ENCODE data around the gene C1orf74. TPM values are rescaled to one million over a fixed set of nuclear protein-coding genes. Genes with fewer than 3 reads are reported as not detected.

Gene C1orf74
- total and polyA plus RNA-seq, 5 experiments from 2014 or later: 0.30 to 1.8 (median 0.88) TPM

GRCh38 chr1:209751627-209752231, 32.6 kb downstream of the C1orf74 start:
- POLR2A ChIA-PET: interaction anchor here (34.0 kb wide), 1 partner anchor 24 kb away, joined by 1192 read pairs; the partner anchor contains the start of gene C1orf74
- peak overlapping the region; percentile 17 to 84 (median 62) for H3K4me3 Mint-ChIP-seq
- H3K27ac Mint-ChIP-seq: peak overlapping the region; percentile 73 to 97 (median 89)
- peak in 2 of 10 donors; percentile 25 to 27 for DNase-seq
- no peaks in the 10 kb centered on the region for H3K27me3 Mint-ChIP-seq
- peaks cover 0 to 4% (median 0%) of the 10 kb centered on the region in 3 donors for H3K36me3 Mint-ChIP-seq
- H3K4me1 Mint-ChIP-seq: peaks cover 39 to 82% (median 74%) of the 10 kb centered on the region in 4 donors
- no peak for ATAC-seq
- H3K9me3 Mint-ChIP-seq: no peaks in the 10 kb centered on the region

GRCh38 chr1:209749670-209750323, 34.6 kb downstream of the C1orf74 start:
- Mint-ChIP-seq H3K9me3 (no peaks in the 10 kb centered on the region), H3K4me1 (peaks cover 22 to 70% (median 57%) of the 10 kb centered on the region in 4 donors), H3K4me3 (peak overlapping the region in 1 of 10 donors; percentile 9), H3K36me3 (no peaks in the 10 kb centered on the region), H3K27me3 (no peaks in the 10 kb centered on the region), H3K27ac (peak overlapping the region in 8 of 10 donors; percentile 4 to 97 (median 58))
- POLR2A ChIA-PET: interaction anchor here (1.6 to 34.0 kb wide), 2 partner anchors 26 to 66 kb away, joined by 4 to 1192 read pairs; partner anchors contain the start of gene C1orf74
- DNase-seq (no peak), ATAC-seq (no peak)

- DNase-seq (no peak), ATAC-seq (no peak)
- H3K4me1 Mint-ChIP-seq: peaks cover 22 to 65% (median 55%) of the 10 kb centered on the region in 4 donors
- no peaks in the 10 kb centered on the region for H3K27me3 Mint-ChIP-seq
- POLR2A ChIA-PET: interaction anchor here (1.6 to 34.0 kb wide), 2 partner anchors 26 to 65 kb away, joined by 4 to 1192 read pairs; partner anchors contain the start of gene C1orf74
- no peaks in the 10 kb centered on the region for H3K36me3 Mint-ChIP-seq
- H3K4me3 Mint-ChIP-seq: no peak overlapping the region
- H3K27ac Mint-ChIP-seq: peak overlapping the region in 7 of 10 donors; percentile 4 to 94 (median 59)
- no peaks in the 10 kb centered on the region for H3K9me3 Mint-ChIP-seq
Measured at GRCh38 chr1:209749205-209749604, 35.2 kb downstream of the C1orf74 start.

GRCh38 chr1:209748620-209749019, 35.7 kb downstream of the C1orf74 start:
- POLR2A ChIA-PET: interaction anchor here (1.4 to 34.0 kb wide), 3 partner anchors 8 to 65 kb away, joined by 4 to 1192 read pairs (median 9); partner anchors contain the start of genes C1orf74 and TRAF3IP3
- Mint-ChIP-seq H3K4me1 (peaks cover 20 to 60% (median 49%) of the 10 kb centered on the region in 4 donors), H3K4me3 (peak overlapping the region in 9 of 10 donors; percentile 22 to 95 (median 92)), H3K36me3 (no peaks in the 10 kb centered on the region), H3K27ac (peak overlapping the region; percentile 56 to 98 (median 94)), H3K9me3 (no peaks in the 10 kb centered on the region), H3K27me3 (no peaks in the 10 kb centered on the region)
- no peak for DNase-seq
- no peak for ATAC-seq

- no peaks in the 10 kb centered on the region for H3K9me3 Mint-ChIP-seq
Measured at GRCh38 chr1:209747580-209748262, 36.6 kb downstream of the C1orf74 start.

GRCh38 chr1:209746451-209747165, 37.8 kb downstream of the C1orf74 start:
- Mint-ChIP-seq H3K4me1 (peaks cover 16 to 51% (median 42%) of the 10 kb centered on the region in 4 donors), H3K27me3 (no peaks in the 10 kb centered on the region), H3K36me3 (no peaks in the 10 kb centered on the region), H3K9me3 (no peaks in the 10 kb centered on the region), H3K27ac (peak overlapping the region in 7 of 10 donors; percentile 8 to 96 (median 77)), H3K4me3 (peak overlapping the region in 2 of 10 donors; percentile 4 to 85)
- DNase-seq (no peak), ATAC-seq (no peak)
- POLR2A ChIA-PET: interaction anchor here (0.7 to 34.0 kb wide), 2 partner anchors 15 to 29 kb away, joined by 3 to 1192 read pairs; partner anchors contain the start of gene C1orf74

More at GRCh38 chr1:209747580-209748262, 36.6 kb downstream of the C1orf74 start:
- peak; percentile 85 to 88 for ATAC-seq
- peak overlapping the region; percentile 82 to 95 (median 92) for H3K4me3 Mint-ChIP-seq
- POLR2A ChIA-PET: interaction anchor here (1.4 to 34.0 kb wide), 2 partner anchors 9 to 28 kb away, joined by 9 to 1192 read pairs; partner anchors contain the start of genes C1orf74 and TRAF3IP3
- H3K36me3 Mint-ChIP-seq: no peaks in the 10 kb centered on the region
- H3K27me3 Mint-ChIP-seq: no peaks in the 10 kb centered on the region
- peak overlapping the region; percentile 93 to 98 (median 96) for H3K27ac Mint-ChIP-seq
- peak; percentile 59 to 90 (median 80) for DNase-seq
- H3K4me1 Mint-ChIP-seq: peaks cover 21 to 58% (median 46%) of the 10 kb centered on the region in 4 donors

DNA sequence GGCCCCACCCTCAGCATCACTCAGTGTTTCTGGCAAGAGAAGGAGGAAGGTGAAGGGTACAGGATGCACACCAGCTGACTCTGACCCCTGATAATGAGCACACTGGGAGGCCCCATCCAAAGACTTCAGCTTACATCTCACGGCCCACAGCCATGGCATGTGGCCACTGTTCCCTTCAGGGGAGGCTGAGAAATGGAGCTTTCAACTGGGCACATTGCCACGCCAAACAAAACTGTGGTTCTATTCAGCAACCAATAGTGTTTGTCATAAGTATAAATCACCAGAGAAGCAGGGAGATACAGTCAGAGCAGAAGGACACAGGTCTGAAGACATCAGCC, 41.2 kb downstream of the C1orf74 start:
- Mint-ChIP-seq H3K36me3 (no peaks in the 10 kb centered on the region), H3K4me3 (no peak overlapping the region), H3K27me3 (no peaks in the 10 kb centered on the region), H3K27ac (peak overlapping the region in 4 of 10 donors; percentile 8 to 47 (median 20)), H3K4me1 (peaks cover 8 to 24% (median 17%) of the 10 kb centered on the region in 4 donors), H3K9me3 (no peaks in the 10 kb centered on the region)
- POLR2A ChIA-PET: interaction anchor here (34.0 kb wide), 1 partner anchor 33 kb away, joined by 1192 read pairs; the partner anchor contains the start of gene C1orf74
- no peak for DNase-seq
- ATAC-seq: no peak

GRCh38 chr1:209742409-209743144, 41.8 kb downstream of the C1orf74 start:
- peaks cover 5 to 19% (median 12%) of the 10 kb centered on the region in 4 donors for H3K4me1 Mint-ChIP-seq
- no peak overlapping the region for H3K4me3 Mint-ChIP-seq
- H3K27ac Mint-ChIP-seq: peak overlapping the region in 4 of 10 donors; percentile 27 to 61 (median 47)
- no peaks in the 10 kb centered on the region for H3K27me3 Mint-ChIP-seq
- H3K36me3 Mint-ChIP-seq: no peaks in the 10 kb centered on the region
- ATAC-seq (no peak), DNase-seq (no peak)
- POLR2A ChIA-PET: interaction anchor here (1.1 to 34.0 kb wide), 2 partner anchors 27 to 33 kb away, joined by 3 to 1192 read pairs; partner anchors contain the start of gene C1orf74
- no peaks in the 10 kb centered on the region for H3K9me3 Mint-ChIP-seq

GRCh38 chr1:209741889-209742288, 42.5 kb downstream of the C1orf74 start:
- Mint-ChIP-seq H3K36me3 (no peaks in the 10 kb centered on the region), H3K27ac (peak overlapping the region in 5 of 10 donors; percentile 9 to 89 (median 39)), H3K27me3 (no peaks in the 10 kb centered on the region), H3K9me3 (no peaks in the 10 kb centered on the region), H3K4me1 (peaks cover 5 to 14% (median 8%) of the 10 kb centered on the region in 4 donors), H3K4me3 (no peak overlapping the region)
- DNase-seq (no peak), ATAC-seq (no peak)
- POLR2A ChIA-PET: interaction anchor here (1.1 kb wide), 1 partner anchor 27 kb away, joined by 3 read pairs; no protein-coding TSS in a partner anchor

DNA sequence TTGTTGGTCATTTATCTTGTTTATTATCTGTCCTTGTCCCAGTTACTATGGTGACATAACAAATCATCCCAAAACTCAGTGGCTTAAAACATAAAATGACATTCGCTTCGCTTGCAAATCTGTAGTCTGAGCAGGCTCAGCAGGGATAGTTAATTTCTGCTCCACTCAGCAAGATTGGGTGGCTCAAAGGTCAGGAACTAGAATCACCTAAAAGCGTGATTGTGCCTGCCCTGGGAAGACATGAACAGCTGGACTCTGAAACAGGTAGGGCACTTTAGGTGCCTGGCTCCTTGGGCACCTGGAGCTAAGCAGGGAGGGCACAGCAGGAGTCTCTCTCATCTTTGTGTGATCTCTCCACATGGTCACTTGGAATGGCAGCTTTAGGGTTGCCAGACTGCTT, 43.2 kb downstream of the C1orf74 start:
- Mint-ChIP-seq H3K4me3 (no peak overlapping the region), H3K27ac (no peak overlapping the region), H3K27me3 (no peaks in the 10 kb centered on the region), H3K4me1 (peaks cover 5 to 9% (median 8%) of the 10 kb centered on the region in 4 donors), H3K36me3 (no peaks in the 10 kb centered on the region), H3K9me3 (no peaks in the 10 kb centered on the region)
- POLR2A ChIA-PET: interaction anchor here (1.1 kb wide), 1 partner anchor 28 kb away, joined by 3 read pairs; no protein-coding TSS in a partner anchor
- DNase-seq: no peak
- ATAC-seq: no peak

DNA sequence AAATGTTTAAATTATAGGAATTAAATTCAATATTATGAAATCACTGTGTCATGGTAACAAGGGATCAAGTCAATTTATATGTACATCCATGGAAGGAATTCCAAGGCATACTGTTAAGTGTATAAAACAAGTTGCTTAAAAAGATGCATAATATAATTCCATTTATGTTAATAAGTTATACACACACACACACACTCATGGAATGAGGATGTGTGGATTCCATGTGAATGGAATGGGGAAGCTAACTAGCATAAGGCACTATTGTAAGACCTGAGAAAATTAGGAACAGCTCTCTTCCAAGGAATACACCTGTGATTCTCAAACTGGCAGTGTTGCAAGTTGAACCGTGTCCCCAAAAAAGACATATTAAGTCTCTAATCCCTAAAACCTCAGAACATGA, 46.1 kb downstream of the C1orf74 start:
- H3K4me1 Mint-ChIP-seq: peaks cover 7 to 8% (median 8%) of the 10 kb centered on the region in 4 donors
- no peaks in the 10 kb centered on the region for H3K27me3 Mint-ChIP-seq
- H3K27ac Mint-ChIP-seq: peak overlapping the region in 1 of 10 donors; percentile 11
- no peak for DNase-seq
- no peak for ATAC-seq
- H3K4me3 Mint-ChIP-seq: no peak overlapping the region
- no peaks in the 10 kb centered on the region for H3K36me3 Mint-ChIP-seq
- POLR2A ChIA-PET: no interaction called here
- H3K9me3 Mint-ChIP-seq: no peaks in the 10 kb centered on the region
